Effector CD8-positive, alpha-beta T cell (primary cell): ENCODE measurements around the gene KIAA1614.

ENCODE experiments used
- DNase-seq: peaks from one replicate; lab custom pipeline; 2025; lab: John Stamatoyannopoulos, UW
- total RNA-seq, 4 experiments: gene quantifications; one replicate each; lab custom pipeline; 2026; lab: John Stamatoyannopoulos, UW

The KIAA1614 gene, protein sequence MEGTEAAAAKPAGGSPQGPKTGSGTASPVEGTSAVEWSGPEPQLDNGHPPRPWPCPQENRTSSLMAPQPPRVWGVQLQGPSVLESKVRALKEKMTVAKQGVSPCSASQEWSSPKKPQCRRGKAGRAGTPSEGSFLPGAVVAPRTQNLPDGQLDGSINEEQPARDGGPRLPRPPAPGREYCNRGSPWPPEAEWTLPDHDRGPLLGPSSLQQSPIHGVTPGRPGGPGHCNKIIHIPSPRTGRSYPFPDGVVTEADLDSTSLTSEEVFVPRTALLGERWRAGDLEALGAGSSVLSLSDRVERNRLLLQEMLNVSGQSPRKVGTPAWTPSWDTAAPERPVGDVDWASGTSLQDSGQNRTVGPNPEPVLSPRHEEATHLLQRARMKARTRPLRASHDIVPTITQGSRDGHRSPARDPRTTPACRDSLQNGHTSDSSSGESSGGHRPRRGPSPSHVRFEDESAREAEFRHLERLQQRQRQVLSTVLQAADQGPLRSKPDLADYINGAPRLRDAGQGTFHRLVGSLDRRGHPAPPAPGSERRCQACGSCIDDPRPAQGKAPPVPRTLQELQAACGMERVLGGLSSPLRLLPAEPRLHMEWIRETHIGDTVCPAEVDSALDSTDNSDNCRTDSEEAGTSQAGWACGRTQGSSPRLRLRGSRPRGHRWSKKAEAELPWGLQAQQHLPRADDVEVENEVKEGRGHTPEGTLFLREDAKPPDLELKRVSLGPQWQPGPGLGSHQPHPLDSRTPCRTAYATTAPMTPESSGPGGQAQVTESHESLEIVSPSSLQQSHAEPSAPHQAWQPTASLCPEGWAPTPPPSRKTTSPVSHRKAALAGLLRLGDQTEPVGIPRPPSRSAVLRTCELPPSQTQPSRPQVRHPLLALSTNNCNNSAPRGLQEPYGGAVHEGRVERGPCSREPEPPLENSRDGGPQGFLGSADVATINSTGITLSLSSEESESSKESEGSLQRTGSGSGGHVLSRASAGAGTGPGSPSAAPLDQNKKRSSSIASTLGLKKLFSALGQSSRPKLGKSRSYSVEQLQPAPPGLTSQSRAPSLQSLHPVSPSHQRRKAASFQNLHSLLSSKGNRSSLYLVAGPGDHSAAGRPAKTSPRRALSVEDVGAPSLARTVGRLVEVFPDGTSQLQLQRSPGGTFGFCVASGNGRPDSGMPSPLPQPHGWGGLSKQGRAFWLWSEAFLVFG
- total RNA-seq: 0.49 to 1.5 (median 0.90) reads per million in 4 experiments

DNA sequence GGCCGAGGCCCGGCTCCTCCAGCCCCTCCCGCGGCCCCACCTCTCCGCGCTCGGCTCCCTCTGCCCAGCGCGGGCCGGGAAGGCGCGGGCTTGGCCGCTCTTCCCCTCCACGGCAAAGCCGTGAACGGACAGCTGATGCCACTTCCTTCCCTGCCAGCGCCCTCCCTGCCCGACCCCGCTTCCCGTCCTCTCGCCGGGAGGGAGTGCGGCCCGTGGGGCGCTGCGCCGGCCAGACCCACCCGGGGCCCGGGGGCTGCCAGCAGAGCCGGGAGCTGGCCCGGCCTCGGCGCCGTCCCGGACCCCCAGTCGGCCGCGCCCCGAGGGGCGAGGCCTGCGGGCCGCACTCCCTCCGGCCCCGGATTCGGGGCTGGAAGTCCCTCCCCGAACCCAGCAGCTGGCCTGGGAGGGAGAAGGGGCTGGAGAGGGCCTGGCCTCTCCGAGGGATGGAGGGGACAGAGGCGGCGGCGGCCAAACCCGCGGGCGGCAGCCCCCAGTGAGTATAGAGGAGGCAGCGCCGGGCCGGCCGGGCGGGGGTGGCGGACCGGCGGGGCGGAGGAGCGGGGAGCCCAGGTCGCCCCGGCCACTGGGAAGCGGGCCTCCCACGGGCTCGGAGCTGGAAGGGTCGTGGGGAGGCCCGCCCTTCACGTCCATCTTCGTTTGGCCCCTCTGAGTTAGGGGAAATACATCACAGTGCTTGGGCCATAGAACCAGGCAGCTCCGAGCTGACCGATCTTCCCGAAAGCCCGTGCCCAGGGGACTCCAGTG, at the start of gene KIAA1614:
Gene KIAA1614, plus strand, starts transcription at position 97 of the 765 bp plus-strand sequence. Its CDS starts 347 bp downstream, at position 444.
- DNase-seq: no peak

- DNase-seq: no peak
Observed at GRCh38 chr1:180863158-180863775, 49.4 kb upstream of the KIAA1614 start.

DNA sequence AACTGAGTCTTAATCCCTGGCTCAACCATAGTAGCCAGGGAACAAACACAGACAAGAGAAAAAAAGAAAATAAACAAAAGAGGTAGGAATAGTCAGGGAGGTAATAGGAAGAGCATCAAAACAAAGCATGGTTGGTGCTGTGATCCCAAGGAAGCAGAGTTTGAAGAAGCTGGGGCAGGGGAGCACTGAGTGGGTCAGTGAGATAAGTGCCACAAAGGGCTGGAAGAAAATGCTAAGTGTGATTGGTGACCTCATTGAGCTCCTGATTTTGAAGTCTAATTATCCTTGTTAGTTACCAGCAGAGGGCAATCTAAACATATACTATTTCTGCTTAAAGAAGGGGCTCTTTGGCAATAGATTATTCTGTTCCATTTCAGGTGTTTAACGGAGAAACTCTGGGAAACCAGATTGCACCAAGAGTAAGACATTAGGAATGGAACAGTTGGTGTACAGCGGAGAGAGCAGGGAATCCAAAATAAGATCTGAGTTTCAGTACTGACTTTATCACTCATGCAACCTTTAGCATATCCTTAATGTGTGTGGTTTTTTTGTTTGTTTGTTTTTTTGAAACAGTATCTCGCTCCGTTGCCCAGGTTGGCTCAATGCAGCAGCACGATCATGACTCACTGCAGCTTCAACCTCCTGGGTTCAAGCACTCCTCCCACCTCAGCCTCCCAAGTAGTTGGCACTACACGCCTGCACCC, 30.7 kb upstream of the KIAA1614 start:
- no peak for DNase-seq

DNA sequence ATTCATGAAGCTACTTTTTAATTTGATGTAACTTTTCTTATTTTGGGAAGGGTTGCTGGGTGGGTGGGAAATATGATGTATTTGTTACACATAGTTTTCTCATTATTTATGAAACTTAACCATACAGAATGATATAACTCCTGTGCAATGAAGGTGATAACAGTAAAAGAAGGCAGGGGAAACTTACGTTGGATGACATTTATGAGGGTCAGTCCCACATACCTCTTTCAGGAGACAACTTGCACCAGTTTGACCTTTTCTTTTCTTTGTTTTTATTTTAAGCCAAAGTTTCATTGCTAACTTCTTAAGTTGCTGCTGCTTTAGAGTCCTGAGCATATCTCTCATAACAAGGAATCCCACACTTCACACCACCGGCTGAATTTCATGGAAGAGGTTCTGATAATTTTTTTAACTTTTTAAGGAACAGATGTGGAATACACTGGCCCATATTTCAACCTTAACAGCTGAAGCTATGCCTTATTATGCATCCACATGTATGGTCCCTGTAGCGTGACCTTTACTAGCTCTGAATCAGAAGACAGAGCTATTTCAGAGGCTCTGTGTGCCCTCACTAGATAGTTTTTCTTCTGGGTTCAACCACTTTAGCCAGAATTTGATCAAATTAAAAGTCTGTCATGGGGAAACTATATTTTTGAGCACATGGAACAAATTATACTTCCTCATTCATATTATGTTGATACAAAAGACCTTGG, 28.0 kb upstream of the KIAA1614 start:
- DNase-seq: no peak

DNA sequence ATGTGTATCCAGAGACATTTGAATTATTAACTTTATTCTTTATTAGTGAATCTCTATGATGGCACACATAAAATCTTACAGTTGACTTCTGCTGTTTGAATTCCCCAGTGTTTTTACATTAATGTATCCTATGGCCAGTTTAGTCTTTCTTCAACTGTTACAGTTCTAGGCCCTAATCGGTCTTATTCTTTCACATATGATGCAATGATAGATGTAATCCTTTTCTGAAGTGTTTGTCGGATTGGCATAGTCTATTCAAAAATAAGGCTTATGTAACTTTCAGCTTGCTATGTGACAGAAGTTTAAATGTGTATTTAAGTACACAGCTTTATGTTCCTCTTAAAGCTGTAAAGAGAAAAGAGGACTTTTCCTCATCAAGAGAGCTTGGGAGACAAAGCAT, 26.4 kb upstream of the KIAA1614 start:
- no peak for DNase-seq

DNA sequence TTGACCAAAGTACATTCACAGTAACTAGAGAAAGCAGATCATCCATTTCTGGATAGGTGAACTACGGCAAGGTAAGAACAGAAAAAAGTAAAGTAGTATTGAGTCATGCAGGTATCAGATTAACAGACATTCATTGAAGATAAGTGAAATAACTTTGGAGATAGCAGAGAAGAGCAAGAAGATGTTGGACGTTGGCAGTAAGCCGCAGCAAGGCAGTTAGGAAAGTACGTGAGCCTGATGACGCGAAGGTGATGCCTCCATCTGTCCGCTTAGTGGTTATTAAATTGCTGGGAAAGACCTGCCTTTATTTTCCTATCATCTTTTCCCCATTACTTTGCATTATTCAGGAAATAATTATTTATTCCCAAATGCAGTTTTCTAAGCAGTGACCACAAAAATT, 24.9 kb upstream of the KIAA1614 start:
- no peak for DNase-seq

- DNase-seq: no peak
Observed at GRCh38 chr1:180888870-180889269, 23.8 kb upstream of the KIAA1614 start.

- DNase-seq: no peak
Observed at GRCh38 chr1:180889325-180889724, 23.4 kb upstream of the KIAA1614 start.

DNA sequence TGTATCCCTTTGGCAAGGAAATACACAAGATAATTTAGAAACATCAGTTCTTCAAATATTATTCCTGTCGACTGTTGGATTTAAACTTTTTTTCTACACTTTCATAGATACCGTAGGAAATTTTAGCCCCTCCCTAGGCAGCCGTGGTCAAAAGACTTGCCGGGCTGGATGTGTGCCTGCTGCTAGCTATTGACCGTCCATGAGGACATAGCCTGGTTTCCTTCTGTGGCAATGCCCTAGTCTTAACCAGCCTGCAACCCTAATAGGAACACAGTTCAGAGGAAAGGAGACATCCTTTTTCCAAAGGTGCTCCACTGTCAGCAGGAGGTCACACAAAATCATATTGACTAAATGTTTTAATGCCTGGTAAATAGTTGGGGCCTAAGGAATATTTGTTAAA, 20.4 kb upstream of the KIAA1614 start:
- DNase-seq: no peak

DNA sequence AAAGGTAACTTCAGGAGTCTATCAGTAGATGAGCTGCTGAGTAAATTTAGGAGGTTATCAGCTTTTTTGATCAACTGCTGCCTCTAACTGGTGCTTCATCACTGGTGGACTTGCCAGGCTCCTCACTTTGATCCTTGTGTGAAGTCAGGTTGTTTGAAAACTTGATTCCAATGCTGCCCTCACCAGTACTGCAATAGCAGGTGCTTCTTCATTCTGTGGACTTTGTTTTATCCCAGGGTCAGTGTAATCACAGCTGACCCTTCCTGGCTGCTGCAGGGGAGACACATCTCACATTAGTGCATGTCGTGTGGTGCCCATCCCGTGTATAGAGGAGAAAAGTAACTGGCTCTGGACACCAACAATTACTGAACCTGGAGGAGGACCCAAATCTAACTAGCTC, 20.0 kb upstream of the KIAA1614 start:
- no peak for DNase-seq

- DNase-seq: no peak
Observed at GRCh38 chr1:180893614-180894013, 19.1 kb upstream of the KIAA1614 start.

- DNase-seq: no peak
Observed at GRCh38 chr1:180896161-180896560, 16.5 kb upstream of the KIAA1614 start.

GRCh38 chr1:180898441-180899219, 14.1 kb upstream of the KIAA1614 start:
- no peak for DNase-seq

- DNase-seq: no peak
Observed at GRCh38 chr1:180899262-180899661, 13.4 kb upstream of the KIAA1614 start.

DNA sequence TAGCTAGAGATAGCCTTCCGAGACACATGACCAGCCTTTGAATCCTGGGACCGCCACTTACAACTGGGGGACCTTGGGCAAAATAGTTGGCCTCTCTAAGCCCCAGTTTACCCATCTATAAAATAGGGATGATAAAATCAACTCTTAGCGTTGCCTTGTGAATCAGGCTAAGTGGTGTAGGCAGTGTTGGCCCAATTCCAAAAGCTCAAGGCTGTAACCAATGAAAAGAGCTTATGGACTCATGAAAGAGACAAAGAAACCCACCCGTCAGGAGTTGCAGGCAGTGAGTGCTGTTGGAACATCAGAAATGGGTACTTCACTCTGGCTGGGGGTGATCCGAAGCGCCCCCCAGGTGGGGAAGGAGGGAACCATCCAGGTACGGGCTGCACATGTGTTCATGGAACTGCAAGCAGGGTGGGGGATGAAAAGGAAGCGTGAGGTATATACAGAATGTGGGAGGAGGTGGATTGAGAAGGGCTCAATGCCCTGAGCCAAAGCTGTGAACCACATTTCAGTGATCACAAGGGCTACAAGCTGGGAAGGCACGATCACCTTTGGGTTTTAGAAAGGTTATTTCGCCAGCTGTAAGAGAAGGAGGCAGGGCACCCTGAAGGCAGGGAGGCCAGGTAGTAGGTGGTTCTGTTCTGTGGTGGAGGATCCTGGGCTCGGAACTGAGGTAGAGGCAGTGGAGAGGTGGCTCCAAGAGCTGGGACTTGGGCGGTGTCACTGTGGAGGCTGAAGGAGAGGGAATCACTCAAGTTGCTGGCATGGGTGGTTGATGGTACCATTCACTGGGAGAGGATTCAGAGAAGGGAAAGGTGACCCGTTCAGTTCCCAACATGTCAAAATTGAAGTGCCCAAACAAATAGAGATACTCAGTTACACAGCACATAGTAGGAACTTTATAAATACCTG, 11.4 kb upstream of the KIAA1614 start:
- DNase-seq: no peak

- DNase-seq: no peak
Observed at GRCh38 chr1:180902541-180902940, 10.2 kb upstream of the KIAA1614 start.

- DNase-seq: no peak
Observed at GRCh38 chr1:180905927-180906326, 6.8 kb upstream of the KIAA1614 start.

GRCh38 chr1:180906511-180906910, 6.2 kb upstream of the KIAA1614 start:
- DNase-seq: no peak
